ENCODE results near the gene IGSF9.

GRCh38 chr1:159973350-159973940 is 28.0 kb upstream of the IGSF9 start:
- TF ChIP-seq, protein P1, sequence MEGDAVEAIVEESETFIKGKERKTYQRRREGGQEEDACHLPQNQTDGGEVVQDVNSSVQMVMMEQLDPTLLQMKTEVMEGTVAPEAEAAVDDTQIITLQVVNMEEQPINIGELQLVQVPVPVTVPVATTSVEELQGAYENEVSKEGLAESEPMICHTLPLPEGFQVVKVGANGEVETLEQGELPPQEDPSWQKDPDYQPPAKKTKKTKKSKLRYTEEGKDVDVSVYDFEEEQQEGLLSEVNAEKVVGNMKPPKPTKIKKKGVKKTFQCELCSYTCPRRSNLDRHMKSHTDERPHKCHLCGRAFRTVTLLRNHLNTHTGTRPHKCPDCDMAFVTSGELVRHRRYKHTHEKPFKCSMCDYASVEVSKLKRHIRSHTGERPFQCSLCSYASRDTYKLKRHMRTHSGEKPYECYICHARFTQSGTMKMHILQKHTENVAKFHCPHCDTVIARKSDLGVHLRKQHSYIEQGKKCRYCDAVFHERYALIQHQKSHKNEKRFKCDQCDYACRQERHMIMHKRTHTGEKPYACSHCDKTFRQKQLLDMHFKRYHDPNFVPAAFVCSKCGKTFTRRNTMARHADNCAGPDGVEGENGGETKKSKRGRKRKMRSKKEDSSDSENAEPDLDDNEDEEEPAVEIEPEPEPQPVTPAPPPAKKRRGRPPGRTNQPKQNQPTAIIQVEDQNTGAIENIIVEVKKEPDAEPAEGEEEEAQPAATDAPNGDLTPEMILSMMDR (conservative IDR thresholded peaks at IDR 0.05 in 1 of 2, IDR thresholded peaks at IDR 0.05 in 1 of 2; ENCODE audit: extremely low read depth in 1 of 2, insufficient read depth in 1 of 2, low read depth in 1 of 2, low read length in 2 of 2), result no peak
- TF ChIP-seq EZH2 (IDR thresholded peaks at IDR 0.05; ENCODE audit: borderline replicate concordance, low read length), result no peak

Measured in mammary epithelial cell (primary cell).